ENCODE data around the gene LBH. TPM values are rescaled to one million over a fixed set of nuclear protein-coding genes. Genes with fewer than 3 reads are reported as not detected.

Gene LBH
- total RNA-seq, 2 experiments from 2014 or later, result 127 to 130 TPM

GRCh38 chr2:30230497-30231211 is 680 bp upstream of the LBH start:
- H3K27me3 Mint-ChIP-seq, result no peaks in the 10 kb centered on the region
- no peaks in the 10 kb centered on the region for H3K9me3 Mint-ChIP-seq
- peak; percentile 14 for ATAC-seq
- ChIA-PET CTCF (interaction anchor here (0.8 to 14.1 kb wide), 13 partner anchors 8 to 481 kb away, joined by 3 to 216 read pairs (median 4); no protein-coding TSS in a partner anchor), POLR2A (interaction anchor here (0.8 to 19.3 kb wide), 13 partner anchors 9 to 380 kb away, joined by 3 to 440 read pairs (median 6); partner anchors contain the start of genes LCLAT1 and YPEL5)
- H3K36me3 Mint-ChIP-seq (ENCODE audit: low read depth), result peaks cover 29% of the 10 kb centered on the region
- intact Hi-C loops (cut with micrococcal nuclease), result loop anchor here (5.0 kb wide), 1 partner anchor 37 kb away; no protein-coding TSS in a partner anchor
- DNase-seq, result peak; percentile 56
- TF ChIP-seq CTCF (IDR thresholded peaks at IDR 0.05), result no peak
- H3K27ac Mint-ChIP-seq, result peak overlapping the region; percentile 89
- H3K4me3 Mint-ChIP-seq, result peak overlapping the region; percentile 78
- H3K4me1 Mint-ChIP-seq (ENCODE audit: low read depth), result peaks cover 63% of the 10 kb centered on the region

GRCh38 chr2:30231996-30232800 is 864 bp downstream of the LBH start:
- H3K36me3 Mint-ChIP-seq (ENCODE audit: low read depth), result peaks cover 45% of the 10 kb centered on the region
- no peaks in the 10 kb centered on the region for H3K9me3 Mint-ChIP-seq
- ChIA-PET CTCF (interaction anchor here (1.1 to 14.1 kb wide), 4 partner anchors 15 to 84 kb away, joined by 3 to 216 read pairs (median 80); no protein-coding TSS in a partner anchor), POLR2A (interaction anchor here (0.6 to 19.3 kb wide), 21 partner anchors 8 to 217 kb away, joined by 3 to 440 read pairs (median 4); partner anchors contain the start of genes LCLAT1 and YPEL5)
- H3K27me3 Mint-ChIP-seq, result no peaks in the 10 kb centered on the region
- H3K27ac Mint-ChIP-seq, result peak overlapping the region; percentile 97
- intact Hi-C loops (cut with micrococcal nuclease), result loop anchor here (2.0 to 5.0 kb wide), 2 partner anchors 21 to 35 kb away; no protein-coding TSS in a partner anchor
- peak; percentile 49 for ATAC-seq
- peaks cover 64% of the 10 kb centered on the region for H3K4me1 Mint-ChIP-seq (ENCODE audit: low read depth)
- peak; percentile 90 for DNase-seq
- TF ChIP-seq CTCF (IDR thresholded peaks at IDR 0.05), result no peak
- peak overlapping the region; percentile 78 for H3K4me3 Mint-ChIP-seq

GRCh38 chr2:30232801-30233130 is 1.4 kb downstream of the LBH start:
- Mint-ChIP-seq H3K27ac (peak overlapping the region; percentile 97), H3K27me3 (no peaks in the 10 kb centered on the region), H3K9me3 (no peaks in the 10 kb centered on the region), H3K4me3 (peak overlapping the region; percentile 78), H3K4me1 (ENCODE audit: low read depth) (peaks cover 64% of the 10 kb centered on the region), H3K36me3 (ENCODE audit: low read depth) (peaks cover 50% of the 10 kb centered on the region)
- DNase-seq (peak; percentile 58), ATAC-seq (no peak)
- intact Hi-C loops (cut with micrococcal nuclease), result loop anchor here (2.0 to 5.0 kb wide), 2 partner anchors 20 to 35 kb away; no protein-coding TSS in a partner anchor
- TF ChIP-seq CTCF (IDR thresholded peaks at IDR 0.05), result no peak
- ChIA-PET POLR2A (interaction anchor here (0.7 to 19.3 kb wide), 16 partner anchors 8 to 217 kb away, joined by 3 to 440 read pairs (median 4); no protein-coding TSS in a partner anchor), CTCF (interaction anchor here (1.1 to 14.1 kb wide), 4 partner anchors 15 to 85 kb away, joined by 3 to 216 read pairs (median 80); no protein-coding TSS in a partner anchor)

- intact Hi-C loops (cut with micrococcal nuclease), result loop anchor here (2.0 to 5.0 kb wide), 3 partner anchors 19 to 189 kb away; no protein-coding TSS in a partner anchor
- Mint-ChIP-seq H3K4me3 (peak overlapping the region; percentile 78), H3K27ac (peak overlapping the region; percentile 97), H3K27me3 (no peaks in the 10 kb centered on the region), H3K36me3 (ENCODE audit: low read depth) (peaks cover 56% of the 10 kb centered on the region), H3K4me1 (ENCODE audit: low read depth) (peaks cover 64% of the 10 kb centered on the region), H3K9me3 (no peaks in the 10 kb centered on the region)
- TF ChIP-seq CTCF (IDR thresholded peaks at IDR 0.05), result no peak
- no peak for DNase-seq
- ATAC-seq, result no peak
- CTCF ChIA-PET, result interaction anchor here (0.7 to 14.1 kb wide), 6 partner anchors 16 to 102 kb away, joined by 3 to 216 read pairs (median 4); no protein-coding TSS in a partner anchor
- POLR2A ChIA-PET, result interaction anchor here (0.7 to 19.3 kb wide), 9 partner anchors 7 to 214 kb away, joined by 3 to 440 read pairs (median 11); partner anchors contain the start of gene LCLAT1
Observed at GRCh38 chr2:30233271-30234009, 2.1 kb downstream of the LBH start.
